Panc1 (cell line): ENCODE results near the gene HSPB7. TPM values are rescaled to one million over a fixed set of nuclear protein-coding genes. Genes with fewer than 3 reads are reported as not detected.
"Not testable (repeated sequence)": the region's sequence is repeated elsewhere in the genome, so short reads cannot be mapped to it uniquely, and the experiment has no call there.

Experiments used
- ATAC-seq: fragments of 200-7000 bp; cut with Tn5 transposase; 2 replicates; pipeline ENCODE4 v1.9.1; 2020; ENCODE audit warnings: mild to moderate bottlenecking, moderate library complexity
- BruUV-seq: library from RNA; stranded (reverse); fragments of 400-500 nt; replicated peaks from 2 replicates; lab custom pipeline; 2021; lab: Mats Ljungman, UMichigan
- CTCF ChIA-PET: fragments of 300-600 bp; sonication (Branson Sonifier 250); formaldehyde crosslinking; loops from one replicate; lab custom pipeline; 2022; ENCODE audit warnings: antibody characterized with exemption; lab: Charles Lee
- POLR2A ChIA-PET: fragments of 300-600 bp; sonication (Branson Sonifier 250); formaldehyde crosslinking; loops from one replicate; lab custom pipeline; 2022; ENCODE audit warnings: antibody characterized with exemption; lab: Charles Lee
- DNase-seq: peaks from one replicate; pipeline ENCODE4 v3.0.0-alpha.2; 2010; ENCODE audit warnings: low read depth, low spot score
- H3K27ac ChIP-seq: 2 replicates; pipeline ENCODE4 v1.5.1; 2011; ENCODE audit warnings: mild to moderate bottlenecking, low read length, inconsistent platforms
- H3K27me3 ChIP-seq: fragments of 200-500 bp; sonication (Bioruptor generic); 2 replicates; pipeline ENCODE4 v1.6.0; 2014; ENCODE audit warnings: low read length, inconsistent platforms; ENCODE audit not compliant: control insufficient read depth, insufficient read depth
- H3K36me3 ChIP-seq: fragments of 200-500 bp; sonication (Bioruptor generic); 2 replicates; pipeline ENCODE4 v1.5.1; 2014; ENCODE audit warnings: inconsistent platforms, mild to moderate bottlenecking, low read length, moderate library complexity; ENCODE audit not compliant: control insufficient read depth, insufficient read depth
- H3K4me1 ChIP-seq: 2 replicates; pipeline ENCODE4 v1.5.1; 2011; ENCODE audit warnings: inconsistent platforms, mild to moderate bottlenecking, low read length, moderate library complexity; ENCODE audit not compliant: control insufficient read depth, insufficient read depth
- H3K4me3 ChIP-seq, 2 experiments: 2 replicates each; pipeline ENCODE4 v1.5.1; 2011 to 2012; ENCODE audit warnings: low read depth in 2 of 2, low read length in 2 of 2, mild to moderate bottlenecking in 2 of 2, inconsistent platforms in 1 of 2, moderate library complexity in 1 of 2
- H3K9me3 ChIP-seq: fragments of 200-500 bp; sonication (Bioruptor generic); 2 replicates; pipeline ENCODE4 v1.5.1; 2014; ENCODE audit warnings: low read depth, mild to moderate bottlenecking, inconsistent platforms, low read length, moderate library complexity; ENCODE audit not compliant: control insufficient read depth, insufficient read depth
- POLR2AphosphoS5 ChIP-seq: IDR thresholded peaks from 2 replicates; pipeline ENCODE4 v1.6.1; 2012; ENCODE audit warnings: mild to moderate bottlenecking, low read depth, low read length, moderate library complexity
- REST ChIP-seq, 2 experiments: IDR thresholded peaks; 2 replicates each; pipeline ENCODE4 v1.6.1; 2011 to 2012; ENCODE audit warnings: low read depth in 2 of 2, control low read depth in 1 of 2, low read length in 1 of 2, mild to moderate bottlenecking in 1 of 2, moderate library complexity in 1 of 2; ENCODE audit not compliant: insufficient read depth in 1 of 2
- SIN3A ChIP-seq: IDR thresholded peaks from 2 replicates; pipeline ENCODE4 v1.6.1; 2012; ENCODE audit warnings: low read depth, mild to moderate bottlenecking, low read length, moderate library complexity, borderline replicate concordance; ENCODE audit not compliant: insufficient read depth
- TCF7L2 ChIP-seq: IDR thresholded peaks from 2 replicates; pipeline ENCODE4 v1.6.1; 2011; ENCODE audit warnings: mild to moderate bottlenecking, low read depth, low read length, inconsistent platforms
- in situ Hi-C: cut with HindIII; loops from 2 replicates; pipeline ENCODE4 v1.10.0; 2016; ENCODE audit warnings: low sequenced_read_pairs, low pct_unique_long_range_greater_than_20kb
- intact Hi-C: fragments of 100-400 bp; cut with micrococcal nuclease; formaldehyde crosslinking; loops from one replicate; pipeline ENCODE4 v1.10.0; 2022; ENCODE audit not compliant: unreplicated experiment
- total RNA-seq: library from RNA; stranded (reverse); gene quantifications from one replicate; pipeline ENCODE4 v1.2.1, GENCODE V29; 2021; ENCODE audit not compliant: unreplicated experiment
- TF ChIP-seq, protein P1 (sequence below): fragments of 450-650 bp; IDR thresholded peaks from 2 replicates; pipeline ENCODE4 v1.5.1; 2017; ENCODE audit warnings: mild to moderate bottlenecking

The HSPB7 gene
- total RNA-seq, 1 experiment from 2014 or later: 0.10 TPM

DNA sequence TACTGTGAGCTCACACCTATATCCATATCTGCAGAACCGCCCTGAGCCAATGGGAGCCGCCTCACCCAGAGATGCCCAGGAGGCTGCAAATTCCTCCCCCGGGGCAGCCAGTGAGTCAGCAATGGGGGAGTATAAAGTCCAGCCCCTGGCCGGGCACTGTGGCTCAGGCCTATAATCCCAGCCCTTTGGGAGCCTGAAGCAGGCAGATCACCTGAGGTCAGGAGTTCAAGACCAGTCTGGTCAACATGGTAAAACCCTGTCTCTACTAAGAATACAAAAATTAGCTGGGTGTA, 20.7 kb upstream of the HSPB7 start:
- no peak for DNase-seq
- Histone ChIP-seq H3K9me3 (no peaks in the 10 kb centered on the region), H3K27ac (no peak overlapping the region), H3K4me1 (no peaks in the 10 kb centered on the region), H3K27me3 (no peaks in the 10 kb centered on the region), H3K36me3 (no peaks in the 10 kb centered on the region), H3K4me3 (no peak overlapping the region)
- intact Hi-C loops: no loop called here
- ChIA-PET POLR2A (no interaction called here), CTCF (no interaction called here)
- ATAC-seq: no peak
- TF ChIP-seq REST (IDR thresholded peaks at IDR 0.05; ENCODE audit: insufficient read depth in 1 of 2, low read depth in 2 of 2, low read length in 1 of 2) (no peak), TCF7L2 (no peak), SIN3A (no peak), POLR2AphosphoS5 (no peak)
- TF ChIP-seq, protein P1, sequence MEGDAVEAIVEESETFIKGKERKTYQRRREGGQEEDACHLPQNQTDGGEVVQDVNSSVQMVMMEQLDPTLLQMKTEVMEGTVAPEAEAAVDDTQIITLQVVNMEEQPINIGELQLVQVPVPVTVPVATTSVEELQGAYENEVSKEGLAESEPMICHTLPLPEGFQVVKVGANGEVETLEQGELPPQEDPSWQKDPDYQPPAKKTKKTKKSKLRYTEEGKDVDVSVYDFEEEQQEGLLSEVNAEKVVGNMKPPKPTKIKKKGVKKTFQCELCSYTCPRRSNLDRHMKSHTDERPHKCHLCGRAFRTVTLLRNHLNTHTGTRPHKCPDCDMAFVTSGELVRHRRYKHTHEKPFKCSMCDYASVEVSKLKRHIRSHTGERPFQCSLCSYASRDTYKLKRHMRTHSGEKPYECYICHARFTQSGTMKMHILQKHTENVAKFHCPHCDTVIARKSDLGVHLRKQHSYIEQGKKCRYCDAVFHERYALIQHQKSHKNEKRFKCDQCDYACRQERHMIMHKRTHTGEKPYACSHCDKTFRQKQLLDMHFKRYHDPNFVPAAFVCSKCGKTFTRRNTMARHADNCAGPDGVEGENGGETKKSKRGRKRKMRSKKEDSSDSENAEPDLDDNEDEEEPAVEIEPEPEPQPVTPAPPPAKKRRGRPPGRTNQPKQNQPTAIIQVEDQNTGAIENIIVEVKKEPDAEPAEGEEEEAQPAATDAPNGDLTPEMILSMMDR: no peak
- no TSS peak for BruUV-seq
- in situ Hi-C loops: no loop called here

GRCh38 chr1:16036461-16036860, 18.6 kb upstream of the HSPB7 start:
- ChIA-PET POLR2A (interaction anchor here (0.6 kb wide), 1 partner anchor 36 kb away, joined by 3 read pairs; no protein-coding TSS in a partner anchor), CTCF (interaction anchor here (0.7 kb wide), 1 partner anchor 26 kb away, joined by 3 read pairs; no protein-coding TSS in a partner anchor)
- H3K27ac ChIP-seq, H3K4me1 ChIP-seq, in situ Hi-C loops, ATAC-seq, DNase-seq, H3K27me3 ChIP-seq, H3K4me3 ChIP-seq, H3K36me3 ChIP-seq, intact Hi-C loops, H3K9me3 ChIP-seq, BruUV-seq: not testable (repeated sequence)

DNA sequence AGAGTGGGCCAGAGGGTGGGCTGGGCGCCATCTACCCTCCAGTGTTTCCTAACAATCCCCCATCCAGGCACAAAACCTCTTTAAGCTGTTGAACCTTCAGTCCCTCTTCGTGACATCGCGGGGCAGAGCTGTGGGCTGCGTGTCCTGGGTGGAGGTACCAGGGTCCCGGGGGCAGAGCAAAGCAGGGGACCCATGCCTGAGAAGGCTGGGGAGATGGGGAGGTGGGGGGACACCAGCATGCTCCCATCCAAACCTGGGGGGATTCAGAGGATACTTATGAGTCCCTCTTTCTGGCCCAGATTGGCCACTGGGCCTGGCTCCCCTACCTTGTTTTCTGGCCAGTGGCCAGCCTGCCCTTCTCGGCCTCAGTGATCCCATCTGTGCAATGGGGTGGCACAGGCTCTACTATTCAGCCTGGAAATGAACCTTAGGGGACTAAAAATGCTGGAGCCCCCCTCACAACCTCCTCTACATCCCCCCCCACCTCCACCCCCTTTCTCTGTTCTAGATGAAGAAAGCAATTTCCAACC, 15.3 kb upstream of the HSPB7 start:
- ATAC-seq, H3K4me3 ChIP-seq, CTCF ChIA-PET, in situ Hi-C loops, POLR2A ChIA-PET, BruUV-seq, DNase-seq, H3K27ac ChIP-seq, H3K27me3 ChIP-seq, H3K9me3 ChIP-seq, H3K4me1 ChIP-seq, H3K36me3 ChIP-seq: not testable (repeated sequence)
- intact Hi-C loops: loop anchor here (2.0 kb wide), 1 partner anchor 24 kb away; no protein-coding TSS in a partner anchor
